K562 (cell line): Measurements from ENCODE around the gene PDE2A. TPM values are rescaled to one million over a fixed set of nuclear protein-coding genes. Genes with fewer than 3 reads are reported as not detected.

Source experiments
- ARHGAP35 ChIP-seq: fragments of 450-650 bp; IDR thresholded peaks from 2 replicates; pipeline ENCODE4 v1.6.1; 2018; ENCODE audit not compliant: partially characterized antibody
- BMI1 ChIP-seq: fragments of 150-350 bp; IDR thresholded peaks from 2 replicates; pipeline ENCODE4 v1.6.1; 2014; ENCODE audit warnings: low read length
- ELK1 ChIP-seq: sonication (generic); formaldehyde crosslinking; IDR thresholded peaks from 2 replicates; pipeline ENCODE4 v1.8.1; 2022; ENCODE audit warnings: missing genetic modification reagents
- IFI16 ChIP-seq: fragments of 250-450 bp; sonication (Bioruptor Pico); IDR thresholded peaks from 2 replicates; pipeline ENCODE4 v2.1.2; 2022; ENCODE audit warnings: mild to moderate bottlenecking, inconsistent platforms
- LCOR ChIP-seq: sonication (generic); formaldehyde crosslinking; IDR thresholded peaks from 2 replicates; pipeline ENCODE4 v1.8.0; 2022; ENCODE audit warnings: mild to moderate bottlenecking, missing genetic modification reagents
- PCBP2 ChIP-seq: fragments of 200-400 bp; formaldehyde crosslinking; IDR thresholded peaks from 2 replicates; pipeline ENCODE4 v1.6.1; 2018; ENCODE audit warnings: low read length, low read depth, mild to moderate bottlenecking, moderate library complexity; ENCODE audit not compliant: poor library complexity, severe bottlenecking
- YY1 ChIP-seq, 3 experiments: IDR thresholded peaks; 2 replicates each; pipeline ENCODE4 v1.6.1; 2011; ENCODE audit warnings: low read length in 2 of 3, mild to moderate bottlenecking in 2 of 3, moderate library complexity in 2 of 3, borderline replicate concordance in 1 of 3, control low read depth in 1 of 3, low read depth in 1 of 3; ENCODE audit not compliant: insufficient read depth in 3 of 3, insufficient replicate concordance in 2 of 3, control insufficient read depth in 1 of 3, insufficient read length in 1 of 3; ENCODE audit errors: extremely low read depth in 1 of 3
- ZBTB26 ChIP-seq: fragments of 450-650 bp; formaldehyde crosslinking; IDR thresholded peaks from 2 replicates; pipeline ENCODE4 v1.4.0; 2022; ENCODE audit warnings: missing genetic modification characterization
- ZNF76 ChIP-seq: fragments of 250-450 bp; sonication (Bioruptor Pico); IDR thresholded peaks from 2 replicates; pipeline ENCODE4 v1.4.0; 2020; ENCODE audit warnings: mild to moderate bottlenecking, moderate library complexity, borderline replicate concordance
- ZZZ3 ChIP-seq: fragments of 450-650 bp; IDR thresholded peaks from 2 replicates; pipeline ENCODE4 v1.6.1; 2016; ENCODE audit warnings: antibody characterized with exemption, mild to moderate bottlenecking, moderate library complexity
- polyA plus RNA-seq, 8 experiments: library from polyadenylated mRNA; depleted of rRNA in 4 of 8; stranded (reverse) in 5 of 8; unstranded in 3 of 8; fragments of >200 nt; fragmentation: Nextera tagmentation in 2 of 8; fragmentation: Illumina TruSeq in 1 of 8; extraction: Ambion mirVana in 2 of 8; extraction: Trizol in 1 of 8; gene quantifications; 2 replicates each; pipeline versions ENCODE4 v1.2.1 to v1.2.3, GENCODE V29; 2011 to 2014; ENCODE audit warnings: inconsistent platforms in 1 of 8, missing spikeins in 1 of 8
- total RNA-seq, 7 experiments: library from RNA; depleted of rRNA in 6 of 7; stranded (reverse); fragments of >200 nt in 6 of 7; fragmentation: Illumina TruSeq in 2 of 7; extraction: Trizol in 2 of 7; gene quantifications; 2 replicates each; pipeline versions ENCODE4 v1.2.1 to v1.2.3, GENCODE V29; 2011 to 2021; ENCODE audit warnings: low replicate concordance in 1 of 7
- TF ChIP-seq, protein P1 (sequence below): fragments of 450-650 bp; IDR thresholded peaks from 2 replicates; pipeline ENCODE4 v1.6.1; 2016; ENCODE audit warnings: mild to moderate bottlenecking, moderate library complexity

Gene PDE2A
- total and polyA plus RNA-seq, 9 of the 15 experiments (the other 6 are each of a cell fraction or from before 2014, with no cell fraction given): 0.07 to 15.2 (median 1.6) TPM; not detected in 1

GRCh38 chr11:72631806-72632731 lies 42.2 kb downstream of the PDE2A start (continued):
- TF ChIP-seq PCBP2: no peak
- TF ChIP-seq ELK1 (CRISPR knock-in tag): no peak
- no peak for TF ChIP-seq ZNF76 (CRISPR knock-in tag)
- no peak for TF ChIP-seq ZZZ3
- TF ChIP-seq ZBTB26 (CRISPR knock-in tag): no peak
- TF ChIP-seq, protein P1, sequence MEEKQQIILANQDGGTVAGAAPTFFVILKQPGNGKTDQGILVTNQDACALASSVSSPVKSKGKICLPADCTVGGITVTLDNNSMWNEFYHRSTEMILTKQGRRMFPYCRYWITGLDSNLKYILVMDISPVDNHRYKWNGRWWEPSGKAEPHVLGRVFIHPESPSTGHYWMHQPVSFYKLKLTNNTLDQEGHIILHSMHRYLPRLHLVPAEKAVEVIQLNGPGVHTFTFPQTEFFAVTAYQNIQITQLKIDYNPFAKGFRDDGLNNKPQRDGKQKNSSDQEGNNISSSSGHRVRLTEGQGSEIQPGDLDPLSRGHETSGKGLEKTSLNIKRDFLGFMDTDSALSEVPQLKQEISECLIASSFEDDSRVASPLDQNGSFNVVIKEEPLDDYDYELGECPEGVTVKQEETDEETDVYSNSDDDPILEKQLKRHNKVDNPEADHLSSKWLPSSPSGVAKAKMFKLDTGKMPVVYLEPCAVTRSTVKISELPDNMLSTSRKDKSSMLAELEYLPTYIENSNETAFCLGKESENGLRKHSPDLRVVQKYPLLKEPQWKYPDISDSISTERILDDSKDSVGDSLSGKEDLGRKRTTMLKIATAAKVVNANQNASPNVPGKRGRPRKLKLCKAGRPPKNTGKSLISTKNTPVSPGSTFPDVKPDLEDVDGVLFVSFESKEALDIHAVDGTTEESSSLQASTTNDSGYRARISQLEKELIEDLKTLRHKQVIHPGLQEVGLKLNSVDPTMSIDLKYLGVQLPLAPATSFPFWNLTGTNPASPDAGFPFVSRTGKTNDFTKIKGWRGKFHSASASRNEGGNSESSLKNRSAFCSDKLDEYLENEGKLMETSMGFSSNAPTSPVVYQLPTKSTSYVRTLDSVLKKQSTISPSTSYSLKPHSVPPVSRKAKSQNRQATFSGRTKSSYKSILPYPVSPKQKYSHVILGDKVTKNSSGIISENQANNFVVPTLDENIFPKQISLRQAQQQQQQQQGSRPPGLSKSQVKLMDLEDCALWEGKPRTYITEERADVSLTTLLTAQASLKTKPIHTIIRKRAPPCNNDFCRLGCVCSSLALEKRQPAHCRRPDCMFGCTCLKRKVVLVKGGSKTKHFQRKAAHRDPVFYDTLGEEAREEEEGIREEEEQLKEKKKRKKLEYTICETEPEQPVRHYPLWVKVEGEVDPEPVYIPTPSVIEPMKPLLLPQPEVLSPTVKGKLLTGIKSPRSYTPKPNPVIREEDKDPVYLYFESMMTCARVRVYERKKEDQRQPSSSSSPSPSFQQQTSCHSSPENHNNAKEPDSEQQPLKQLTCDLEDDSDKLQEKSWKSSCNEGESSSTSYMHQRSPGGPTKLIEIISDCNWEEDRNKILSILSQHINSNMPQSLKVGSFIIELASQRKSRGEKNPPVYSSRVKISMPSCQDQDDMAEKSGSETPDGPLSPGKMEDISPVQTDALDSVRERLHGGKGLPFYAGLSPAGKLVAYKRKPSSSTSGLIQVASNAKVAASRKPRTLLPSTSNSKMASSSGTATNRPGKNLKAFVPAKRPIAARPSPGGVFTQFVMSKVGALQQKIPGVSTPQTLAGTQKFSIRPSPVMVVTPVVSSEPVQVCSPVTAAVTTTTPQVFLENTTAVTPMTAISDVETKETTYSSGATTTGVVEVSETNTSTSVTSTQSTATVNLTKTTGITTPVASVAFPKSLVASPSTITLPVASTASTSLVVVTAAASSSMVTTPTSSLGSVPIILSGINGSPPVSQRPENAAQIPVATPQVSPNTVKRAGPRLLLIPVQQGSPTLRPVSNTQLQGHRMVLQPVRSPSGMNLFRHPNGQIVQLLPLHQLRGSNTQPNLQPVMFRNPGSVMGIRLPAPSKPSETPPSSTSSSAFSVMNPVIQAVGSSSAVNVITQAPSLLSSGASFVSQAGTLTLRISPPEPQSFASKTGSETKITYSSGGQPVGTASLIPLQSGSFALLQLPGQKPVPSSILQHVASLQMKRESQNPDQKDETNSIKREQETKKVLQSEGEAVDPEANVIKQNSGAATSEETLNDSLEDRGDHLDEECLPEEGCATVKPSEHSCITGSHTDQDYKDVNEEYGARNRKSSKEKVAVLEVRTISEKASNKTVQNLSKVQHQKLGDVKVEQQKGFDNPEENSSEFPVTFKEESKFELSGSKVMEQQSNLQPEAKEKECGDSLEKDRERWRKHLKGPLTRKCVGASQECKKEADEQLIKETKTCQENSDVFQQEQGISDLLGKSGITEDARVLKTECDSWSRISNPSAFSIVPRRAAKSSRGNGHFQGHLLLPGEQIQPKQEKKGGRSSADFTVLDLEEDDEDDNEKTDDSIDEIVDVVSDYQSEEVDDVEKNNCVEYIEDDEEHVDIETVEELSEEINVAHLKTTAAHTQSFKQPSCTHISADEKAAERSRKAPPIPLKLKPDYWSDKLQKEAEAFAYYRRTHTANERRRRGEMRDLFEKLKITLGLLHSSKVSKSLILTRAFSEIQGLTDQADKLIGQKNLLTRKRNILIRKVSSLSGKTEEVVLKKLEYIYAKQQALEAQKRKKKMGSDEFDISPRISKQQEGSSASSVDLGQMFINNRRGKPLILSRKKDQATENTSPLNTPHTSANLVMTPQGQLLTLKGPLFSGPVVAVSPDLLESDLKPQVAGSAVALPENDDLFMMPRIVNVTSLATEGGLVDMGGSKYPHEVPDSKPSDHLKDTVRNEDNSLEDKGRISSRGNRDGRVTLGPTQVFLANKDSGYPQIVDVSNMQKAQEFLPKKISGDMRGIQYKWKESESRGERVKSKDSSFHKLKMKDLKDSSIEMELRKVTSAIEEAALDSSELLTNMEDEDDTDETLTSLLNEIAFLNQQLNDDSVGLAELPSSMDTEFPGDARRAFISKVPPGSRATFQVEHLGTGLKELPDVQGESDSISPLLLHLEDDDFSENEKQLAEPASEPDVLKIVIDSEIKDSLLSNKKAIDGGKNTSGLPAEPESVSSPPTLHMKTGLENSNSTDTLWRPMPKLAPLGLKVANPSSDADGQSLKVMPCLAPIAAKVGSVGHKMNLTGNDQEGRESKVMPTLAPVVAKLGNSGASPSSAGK: peak; percentile 76
- TF ChIP-seq LCOR: no peak
- no peak for TF ChIP-seq ARHGAP35
- no peak for TF ChIP-seq IFI16 (CRISPR knock-in tag)
- no peak for TF ChIP-seq BMI1
- TF ChIP-seq YY1 (IDR thresholded peaks at IDR 0.05; ENCODE audit: borderline replicate concordance in 1 of 3, control insufficient read depth in 1 of 3, extremely low read depth in 1 of 3, insufficient read depth in 3 of 3, insufficient read length in 1 of 3, insufficient replicate concordance in 2 of 3, low read depth in 1 of 3, low read length in 2 of 3): peak in 2 of 3 experiments; percentile 12 to 38
